ENCODE data around the gene FFAR2. TPM values are rescaled to one million over a fixed set of nuclear protein-coding genes. Genes with fewer than 3 reads are reported as not detected.
"Not testable (repeated sequence)": the region's sequence is repeated elsewhere in the genome, so short reads cannot be mapped to it uniquely, and the experiment has no call there.

Gene FFAR2
- total RNA-seq, 2 experiments from 2014 or later, result not detected

DNA sequence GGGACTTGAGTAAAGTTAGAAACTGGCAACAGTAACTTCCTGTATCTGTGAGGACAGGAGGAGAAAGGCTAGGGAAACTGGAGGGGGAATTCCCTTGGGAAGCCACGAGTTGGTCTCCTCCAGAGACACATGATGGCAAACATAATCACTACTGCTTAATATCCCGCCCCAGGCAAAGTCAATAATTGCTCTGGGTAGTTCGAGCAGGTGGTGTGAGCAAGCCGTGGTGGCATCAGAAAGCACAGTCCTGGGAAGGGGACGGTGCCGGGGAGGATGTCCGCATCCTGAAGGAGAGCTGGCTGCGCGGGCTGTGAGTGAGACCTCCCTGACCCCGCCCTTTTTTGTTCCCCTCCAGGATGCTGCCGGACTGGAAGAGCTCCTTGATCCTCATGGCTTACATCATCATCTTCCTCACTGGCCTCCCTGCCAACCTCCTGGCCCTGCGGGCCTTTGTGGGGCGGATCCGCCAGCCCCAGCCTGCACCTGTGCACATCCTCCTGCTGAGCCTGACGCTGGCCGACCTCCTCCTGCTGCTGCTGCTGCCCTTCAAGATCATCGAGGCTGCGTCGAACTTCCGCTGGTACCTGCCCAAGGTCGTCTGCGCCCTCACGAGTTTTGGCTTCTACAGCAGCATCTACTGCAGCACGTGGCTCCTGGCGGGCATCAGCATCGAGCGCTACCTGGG is 1.4 kb downstream of the FFAR2 start:
- CTCF ChIA-PET, result interaction anchor here (1.0 kb wide), 1 partner anchor 96 kb away, joined by 3 read pairs; no protein-coding TSS in a partner anchor
- POLR2A ChIA-PET, result interaction anchor here (0.8 kb wide), 1 partner anchor 13 kb away, joined by 4 read pairs; no protein-coding TSS in a partner anchor

DNA sequence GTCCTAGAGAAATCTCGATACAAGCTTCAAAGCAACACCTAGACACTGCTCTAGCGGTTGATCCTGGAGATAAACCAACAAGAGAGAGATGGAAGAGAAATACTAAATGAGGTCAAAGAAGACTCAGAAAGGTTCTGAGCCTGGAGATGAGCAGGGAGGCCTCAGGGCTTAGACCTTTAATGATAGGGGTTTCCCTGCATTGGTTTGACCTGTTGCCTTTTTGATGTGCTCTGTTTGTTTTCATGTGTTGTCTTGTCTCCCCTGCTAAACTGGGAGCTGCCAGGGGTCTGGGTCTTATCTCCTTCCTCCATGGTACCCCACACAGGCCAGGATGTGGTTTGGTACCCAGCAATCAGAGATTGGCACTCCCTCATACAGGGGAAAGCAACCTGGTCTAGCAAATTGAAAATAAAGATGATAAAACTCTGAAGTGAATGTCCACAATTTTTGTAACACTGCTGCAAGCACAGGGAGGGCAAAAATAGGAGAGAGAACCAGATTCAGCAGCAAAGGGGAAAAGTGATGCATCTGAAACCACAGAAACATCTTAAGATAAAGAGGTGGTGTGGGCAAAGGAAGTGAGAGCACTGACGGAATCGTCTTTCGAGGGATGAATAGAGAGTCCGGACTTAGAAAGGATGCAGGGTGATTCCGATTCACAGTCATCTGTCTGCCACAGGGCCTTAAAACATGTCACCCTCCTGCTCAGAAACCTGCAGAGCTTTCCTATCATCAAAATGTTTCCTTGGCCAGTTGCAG is 3.5 kb downstream of the FFAR2 start:
- POLR2A ChIA-PET, result interaction anchor here (0.6 kb wide), 2 partner anchors 9 to 23 kb away, joined by 7 to 11 read pairs; no protein-coding TSS in a partner anchor
- CTCF ChIA-PET, result interaction anchor here (0.7 to 1.7 kb wide), 2 partner anchors 44 to 548 kb away, joined by 5 read pairs; no protein-coding TSS in a partner anchor

DNA sequence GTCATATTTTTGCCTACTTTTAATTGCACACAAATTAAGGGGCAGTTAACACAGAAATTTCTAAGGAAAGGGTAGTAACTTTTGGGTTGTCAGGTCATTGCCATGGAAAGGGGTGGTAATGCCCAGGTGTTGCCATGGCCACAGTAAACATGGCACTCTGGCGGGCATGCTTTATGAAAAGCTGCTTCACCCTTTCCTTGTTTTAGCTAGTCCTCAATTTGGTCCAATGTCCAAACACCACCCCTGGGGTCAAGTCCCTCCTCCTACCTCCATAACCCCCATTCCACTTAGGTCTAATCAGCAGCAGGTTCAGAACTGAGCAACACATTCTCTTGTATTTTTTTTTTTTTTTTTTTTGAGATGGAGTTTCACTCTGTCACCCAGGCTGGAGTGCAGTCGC is 6.6 kb downstream of the FFAR2 start:
- CTCF ChIA-PET, result no interaction called here
- POLR2A ChIA-PET, result interaction anchor here (0.7 kb wide), 1 partner anchor 721 kb away, joined by 7 read pairs; the partner anchor contains the start of gene ZNF181

DNA sequence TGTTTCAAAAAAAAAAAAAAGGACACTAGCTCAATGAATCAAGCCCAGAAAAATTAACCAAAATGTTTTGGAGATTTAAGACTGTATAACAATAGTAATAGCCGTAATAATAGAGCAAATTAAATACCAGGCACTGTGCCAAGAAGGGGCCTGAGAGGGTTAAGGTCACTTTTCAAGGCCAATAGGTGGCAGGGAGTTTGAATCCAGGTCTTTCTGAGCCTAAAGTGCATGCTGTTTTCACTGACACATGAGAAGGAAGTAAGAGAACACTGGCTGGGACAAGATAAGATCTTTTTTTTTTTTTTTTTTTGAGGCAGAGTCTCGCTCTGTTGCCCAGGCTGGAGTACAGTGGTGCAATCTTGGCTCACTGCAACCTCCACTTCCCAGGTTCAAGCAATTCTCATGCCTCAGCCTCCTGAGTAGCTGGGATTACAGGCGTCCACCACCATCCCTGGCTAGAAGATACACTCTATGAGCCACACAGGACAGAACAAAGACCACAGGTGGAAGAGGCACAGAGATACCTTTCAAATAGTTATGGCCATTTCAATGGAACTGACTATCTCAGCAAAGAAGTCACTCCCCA is 7.7 kb downstream of the FFAR2 start:
- CTCF ChIA-PET, result interaction anchor here (0.7 kb wide), 1 partner anchor 242 kb away, joined by 5 read pairs; no protein-coding TSS in a partner anchor
- POLR2A ChIA-PET, result no interaction called here

DNA sequence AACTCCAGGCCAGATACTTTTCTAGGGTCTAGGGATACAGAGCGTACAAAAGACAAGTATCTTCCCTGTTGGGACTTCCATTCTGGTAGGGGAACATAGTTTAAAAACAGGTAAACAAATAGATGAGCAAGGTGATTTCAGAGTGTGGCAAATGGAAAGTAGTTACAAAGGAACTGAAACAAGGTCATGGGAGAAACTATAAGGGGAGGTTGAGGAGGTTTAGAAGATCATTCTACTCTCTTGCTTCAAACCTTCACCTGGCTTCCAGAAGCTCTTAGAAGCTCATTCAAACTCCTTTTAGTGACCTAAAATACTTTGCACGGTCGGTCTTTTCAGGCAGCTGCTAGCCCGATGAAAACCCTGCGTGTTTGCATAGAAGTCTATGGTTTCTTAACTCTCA is 9.1 kb downstream of the FFAR2 start:
- POLR2A ChIA-PET, result no interaction called here
- CTCF ChIA-PET, result no interaction called here

DNA sequence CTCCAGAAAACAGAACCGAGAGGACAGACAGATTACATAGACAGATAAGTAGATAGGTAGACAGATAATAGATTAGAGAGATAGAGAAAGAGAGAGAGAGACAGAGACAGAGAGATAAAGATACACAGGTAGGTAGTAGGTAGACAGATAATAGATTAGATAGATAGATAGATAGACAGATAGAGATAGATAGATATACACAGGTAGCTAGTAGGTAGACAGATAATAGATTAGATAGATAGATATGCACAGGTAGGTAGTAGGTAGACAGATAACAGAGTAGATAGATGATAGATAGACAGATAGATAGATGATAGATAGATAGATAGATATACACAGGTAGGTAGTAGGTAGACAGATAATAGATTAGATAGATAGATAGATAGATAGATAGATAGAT is 10.1 kb downstream of the FFAR2 start:
- ChIA-PET CTCF (no interaction called here), POLR2A (no interaction called here)

DNA sequence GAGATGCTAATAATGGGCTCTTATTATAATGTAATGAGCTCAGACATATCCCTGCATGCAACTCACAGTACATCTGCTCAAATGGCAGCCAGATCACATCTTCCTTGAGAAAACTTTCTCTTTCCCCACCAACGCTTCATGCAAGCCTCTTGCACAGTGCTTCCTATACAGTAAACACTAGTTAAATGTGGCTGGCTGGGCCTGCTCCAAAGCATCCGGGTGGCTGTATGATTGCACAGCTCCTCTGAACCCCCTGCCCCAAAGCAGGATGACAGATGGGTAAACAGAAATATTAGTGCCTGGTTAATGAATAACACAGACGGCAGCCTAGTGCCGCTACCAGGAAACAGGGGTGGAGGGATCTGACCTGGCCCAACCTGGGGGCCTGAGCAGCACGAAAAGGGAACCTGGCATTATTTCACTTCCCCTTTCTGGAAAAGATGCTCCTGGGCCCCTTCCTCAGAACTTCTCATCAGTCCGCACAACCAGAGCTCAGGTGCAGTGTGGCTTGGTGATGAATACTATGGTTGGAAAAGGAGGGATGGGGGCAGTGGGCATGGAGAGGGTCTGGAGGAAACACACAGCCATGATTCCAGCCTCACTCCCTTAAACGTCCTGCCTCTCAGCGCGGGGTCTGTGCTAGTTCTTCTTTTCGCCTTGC is 10.8 kb downstream of the FFAR2 start:
- CTCF ChIA-PET, result interaction anchor here (1.3 to 1.4 kb wide), 2 partner anchors 9 to 106 kb away, joined by 3 to 4 read pairs; no protein-coding TSS in a partner anchor
- POLR2A ChIA-PET, result interaction anchor here (0.6 kb wide), 1 partner anchor 782 kb away, joined by 3 read pairs; no protein-coding TSS in a partner anchor

DNA sequence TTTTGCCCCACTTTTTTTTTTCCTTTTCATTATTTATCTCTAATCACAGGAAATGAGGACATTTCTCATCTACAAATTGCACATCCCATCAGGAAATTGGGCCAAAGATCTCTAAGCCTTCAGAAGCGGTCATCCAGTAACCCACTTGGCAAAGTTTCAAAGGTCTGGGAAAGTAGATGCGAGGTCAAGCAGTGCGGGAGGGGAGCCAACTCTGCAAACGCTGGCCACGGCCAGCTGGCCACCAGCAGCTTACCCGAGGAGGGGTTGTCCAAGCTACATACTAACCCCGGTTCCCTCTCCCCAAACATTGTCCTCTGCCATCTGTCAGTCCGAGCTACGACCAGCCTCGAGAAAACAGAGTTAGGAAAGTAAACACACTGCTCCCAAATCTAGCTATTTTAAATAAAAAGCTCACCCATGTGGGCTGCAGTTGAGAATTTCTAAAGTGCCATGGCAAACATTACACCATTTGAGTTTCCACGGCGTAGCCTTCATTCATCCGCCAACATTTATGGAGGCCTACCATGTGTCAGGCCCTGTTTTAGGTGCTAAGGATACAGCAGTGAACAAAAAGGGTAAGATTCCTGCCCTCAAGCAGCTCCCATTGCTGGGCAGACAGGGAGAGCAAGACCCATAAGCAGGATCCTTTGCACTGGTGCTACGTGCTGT is 11.5 kb downstream of the FFAR2 start:
- ChIA-PET POLR2A (no interaction called here), CTCF (interaction anchor here (0.6 to 1.4 kb wide), 3 partner anchors 9 to 148 kb away, joined by 3 to 4 read pairs (median 4); no protein-coding TSS in a partner anchor)

DNA sequence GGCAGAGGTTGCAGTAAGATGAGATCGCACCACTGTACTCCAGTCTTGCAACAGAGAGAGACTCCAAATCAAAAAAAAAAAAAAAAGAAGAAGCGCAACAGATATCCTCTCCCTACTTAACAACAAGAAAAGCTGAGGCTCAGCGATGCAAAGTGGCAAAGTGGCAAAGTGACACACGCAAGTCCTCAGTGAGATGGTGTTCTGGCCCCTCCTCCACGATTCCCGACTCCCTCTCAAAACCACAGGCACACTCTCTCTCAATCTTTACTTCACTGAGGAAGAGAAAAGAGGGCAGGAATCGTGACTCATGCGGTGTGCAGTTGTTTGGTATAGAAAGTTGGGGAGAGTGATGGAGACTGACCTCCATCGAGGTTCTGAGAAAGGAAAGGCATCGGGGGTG is 12.6 kb downstream of the FFAR2 start:
- CTCF ChIA-PET, result interaction anchor here (0.6 to 2.8 kb wide), 3 partner anchors 35 to 146 kb away, joined by 4 to 11 read pairs (median 4); no protein-coding TSS in a partner anchor
- POLR2A ChIA-PET, result no interaction called here

DNA sequence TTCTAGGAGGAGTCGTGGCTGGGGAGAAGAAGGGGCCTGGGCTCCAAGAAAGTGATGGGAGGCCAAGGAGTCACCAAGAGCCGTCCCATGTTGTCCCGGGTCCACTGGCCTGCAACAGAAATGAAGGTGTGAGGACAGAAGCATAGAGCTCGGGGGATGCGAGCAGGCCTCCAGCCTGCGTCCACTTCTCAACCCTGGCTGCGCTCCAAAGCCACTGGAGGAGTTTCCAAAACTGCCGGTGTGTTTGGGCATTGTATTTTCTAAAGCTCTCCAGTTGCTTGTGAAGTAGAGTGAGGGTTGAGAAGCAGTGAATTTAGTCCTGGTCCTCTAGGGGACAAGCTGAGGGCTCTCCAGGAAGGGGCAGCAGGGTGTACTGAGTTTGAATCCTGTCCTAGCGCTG is 13.0 kb downstream of the FFAR2 start:
- CTCF ChIA-PET, result interaction anchor here (0.7 to 2.8 kb wide), 2 partner anchors 34 to 108 kb away, joined by 4 to 11 read pairs; no protein-coding TSS in a partner anchor
- POLR2A ChIA-PET, result no interaction called here

DNA sequence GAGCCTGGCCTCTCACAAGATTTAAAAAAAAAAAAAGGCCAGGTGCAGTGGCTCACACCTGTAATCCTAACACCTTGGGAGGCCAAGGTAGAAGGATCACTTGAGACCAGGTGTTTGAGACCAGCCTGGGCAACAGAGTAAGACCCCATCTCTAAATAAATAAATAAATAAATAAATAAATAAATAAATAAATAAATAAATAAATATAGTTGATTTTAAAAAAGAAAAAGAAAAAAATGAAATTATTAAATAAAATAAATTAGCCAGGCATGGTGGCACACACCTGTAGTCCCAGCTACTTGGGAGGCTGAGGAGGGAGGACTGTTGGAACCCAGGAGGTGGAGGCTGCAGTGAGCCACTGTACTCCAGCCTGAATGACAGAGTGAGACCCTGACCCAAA is 13.7 kb downstream of the FFAR2 start:
- ChIA-PET POLR2A (interaction anchor here (0.6 kb wide), 1 partner anchor 13 kb away, joined by 4 read pairs; no protein-coding TSS in a partner anchor), CTCF (interaction anchor here (2.8 kb wide), 1 partner anchor 109 kb away, joined by 11 read pairs; no protein-coding TSS in a partner anchor)

DNA sequence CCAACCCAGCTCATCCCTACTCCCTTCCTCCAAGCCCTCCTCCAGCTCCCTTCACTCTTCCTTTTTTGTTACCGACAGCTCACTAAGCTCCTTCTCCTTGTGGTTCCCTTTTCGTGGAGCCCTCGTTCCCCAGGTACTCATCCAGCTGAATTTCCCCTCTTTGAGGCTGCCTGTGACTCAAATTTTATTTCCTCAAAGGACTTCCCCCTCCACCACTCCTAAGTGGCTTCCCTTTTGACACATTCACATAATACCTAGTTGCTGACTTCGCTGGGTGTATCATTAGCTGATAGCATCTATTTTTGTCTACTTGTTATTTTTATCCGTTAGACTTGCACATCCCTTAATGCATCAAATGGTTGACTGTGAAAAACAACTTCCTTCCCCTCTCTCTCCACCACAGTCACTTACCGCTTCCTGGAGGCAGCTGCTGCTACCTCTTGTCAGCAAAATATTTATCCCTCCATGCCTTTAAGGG is 14.5 kb downstream of the FFAR2 start:
- ChIA-PET CTCF (interaction anchor here (2.8 kb wide), 1 partner anchor 109 kb away, joined by 11 read pairs; no protein-coding TSS in a partner anchor), POLR2A (interaction anchor here (0.6 kb wide), 1 partner anchor 13 kb away, joined by 4 read pairs; no protein-coding TSS in a partner anchor)

DNA sequence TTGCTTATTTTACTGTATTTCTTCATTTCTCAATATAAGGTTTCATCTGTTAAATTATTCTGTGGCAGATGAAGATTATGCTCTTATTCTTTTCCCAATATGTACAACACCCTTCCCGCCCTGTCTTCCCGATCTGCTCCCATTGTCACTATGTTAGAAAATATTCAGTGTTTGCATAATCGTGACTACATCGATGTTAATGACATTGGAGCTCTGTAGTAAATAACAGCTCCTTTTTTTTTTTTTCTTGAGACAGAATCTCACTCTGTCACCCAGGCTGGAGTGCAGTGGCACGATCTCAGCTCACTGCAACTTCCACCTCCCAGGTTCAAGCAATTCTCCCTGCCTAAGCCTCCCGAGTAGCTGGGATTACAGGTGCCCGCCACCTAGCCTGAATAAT is 14.9 kb downstream of the FFAR2 start:
- CTCF ChIA-PET, result interaction anchor here (1.0 to 2.8 kb wide), 2 partner anchors 32 to 110 kb away, joined by 3 to 11 read pairs; no protein-coding TSS in a partner anchor
- POLR2A ChIA-PET, result not testable (repeated sequence)

DNA sequence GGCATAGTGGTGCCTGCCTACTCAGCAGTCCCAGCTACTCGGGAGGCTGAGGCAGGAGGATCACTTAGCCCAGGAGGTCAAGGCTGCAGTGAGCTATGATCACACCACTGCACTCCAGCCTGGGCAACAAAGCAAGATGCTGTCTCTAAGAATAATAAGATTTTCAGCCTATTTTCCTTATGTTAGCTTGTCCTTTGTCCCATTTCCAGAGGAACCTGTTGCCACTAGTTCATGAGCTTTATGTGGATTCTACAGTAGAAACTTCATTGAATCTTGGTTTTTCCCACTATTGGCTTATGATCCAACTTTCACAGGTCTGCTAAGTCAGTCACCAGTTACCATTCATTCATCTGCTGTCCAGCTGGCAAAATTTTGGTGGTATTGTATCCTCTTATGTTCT is 18.2 kb downstream of the FFAR2 start:
- POLR2A ChIA-PET, result no interaction called here
- CTCF ChIA-PET, result interaction anchor here (1.8 kb wide), 1 partner anchor 113 kb away, joined by 5 read pairs; no protein-coding TSS in a partner anchor

DNA sequence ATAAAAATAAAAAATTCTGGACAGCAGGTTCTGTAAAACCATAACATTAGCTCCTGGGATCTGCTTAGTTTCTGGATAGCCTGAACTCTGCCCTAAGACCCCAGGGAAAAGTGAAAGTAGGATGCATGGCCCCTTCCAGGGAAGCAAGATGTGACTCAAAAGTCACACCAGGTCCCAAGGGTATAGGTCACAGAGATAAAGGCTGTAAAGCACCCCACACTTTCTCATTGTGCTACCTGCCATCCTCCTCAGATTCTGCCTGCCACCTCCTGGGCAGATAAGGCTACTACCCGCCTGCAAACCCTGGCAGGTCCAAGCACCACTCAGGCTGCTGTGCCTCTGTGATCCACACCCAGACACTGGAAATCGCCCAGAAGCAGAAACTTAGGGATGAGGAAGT is 20.6 kb downstream of the FFAR2 start:
- ChIA-PET CTCF (interaction anchor here (0.6 to 2.0 kb wide), 10 partner anchors 9 to 199 kb away, joined by 3 to 13 read pairs (median 3); no protein-coding TSS in a partner anchor), POLR2A (no interaction called here)

DNA sequence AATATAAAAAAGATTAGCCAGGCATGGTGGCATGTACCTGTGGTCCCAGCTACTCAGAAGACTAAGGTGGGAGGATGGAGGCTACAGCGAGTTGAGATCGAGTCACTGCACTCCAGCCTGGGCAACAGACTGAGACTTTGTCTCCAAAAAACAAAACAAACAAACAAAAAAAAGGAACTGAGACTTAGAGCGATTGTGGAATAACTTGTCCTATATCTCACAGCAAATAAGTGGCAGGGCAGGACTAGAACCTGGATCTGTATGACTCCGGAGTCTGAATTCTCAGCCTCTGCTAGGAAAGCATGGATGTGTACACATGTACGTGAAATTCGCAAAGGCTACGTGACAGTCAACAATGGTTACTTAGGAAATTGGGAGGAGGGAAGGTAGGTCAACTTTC is 22.1 kb downstream of the FFAR2 start:
- CTCF ChIA-PET, result interaction anchor here (2.0 kb wide), 1 partner anchor 120 kb away, joined by 4 read pairs; no protein-coding TSS in a partner anchor
- POLR2A ChIA-PET, result no interaction called here

DNA sequence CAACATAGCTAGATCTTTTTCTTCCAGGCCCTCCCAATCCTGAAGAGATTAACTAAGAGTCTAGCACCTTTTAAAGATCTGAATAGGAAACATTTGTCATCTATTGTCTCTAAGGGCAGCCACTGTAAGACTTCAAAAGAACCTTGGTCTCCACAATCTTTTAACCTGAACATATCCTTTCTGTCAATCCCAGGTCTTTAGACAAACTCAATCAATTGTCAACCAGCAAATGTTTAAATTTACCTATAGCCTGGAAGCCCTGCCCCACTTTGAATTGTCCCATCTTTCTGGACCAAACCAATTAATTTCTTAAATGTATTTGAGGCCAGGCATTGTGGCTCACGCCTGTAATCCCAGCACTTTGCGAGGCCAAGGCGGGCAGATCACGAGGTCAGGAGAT is 23.0 kb downstream of the FFAR2 start:
- POLR2A ChIA-PET, result not testable (repeated sequence)

DNA sequence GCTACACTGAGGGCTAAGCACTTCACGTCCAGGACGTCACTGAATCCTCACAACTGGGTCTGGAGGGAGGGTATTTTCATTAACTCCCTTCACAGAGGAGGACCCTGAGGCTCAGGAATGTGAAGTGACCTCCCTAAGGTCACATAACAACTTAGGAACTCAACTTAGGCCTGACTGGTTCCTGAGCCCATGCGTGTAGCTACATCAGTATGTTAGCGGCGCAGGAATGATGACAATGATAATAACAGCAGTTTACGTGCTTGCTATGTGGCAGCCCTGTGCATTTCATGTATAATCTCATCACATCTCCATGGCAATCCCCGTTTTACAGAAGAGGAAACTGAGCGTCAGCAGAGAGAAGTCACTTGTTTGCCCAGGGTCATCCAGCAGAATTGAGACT is 23.9 kb downstream of the FFAR2 start:
- POLR2A ChIA-PET, result no interaction called here
- CTCF ChIA-PET, result interaction anchor here (1.9 kb wide), 1 partner anchor 23 kb away, joined by 7 read pairs; no protein-coding TSS in a partner anchor

More for the DNA sequence above, 23.0 kb downstream of the FFAR2 start:
- CTCF ChIA-PET, result not testable (repeated sequence)
